A673 (cell line): Measurements from ENCODE around the gene ZNF35. TPM values are rescaled to one million over a fixed set of nuclear protein-coding genes. Genes with fewer than 3 reads are reported as not detected.

Experiments
- BruUV-seq: library from RNA; stranded (reverse); fragments of 400-500 nt; replicated peaks from 2 replicates; lab custom pipeline; 2021; lab: Mats Ljungman, UMichigan
- CTCF ChIA-PET: fragments of 300-600 bp; sonication (Branson Sonifier 250); formaldehyde crosslinking; loops from one replicate; lab custom pipeline; 2022; ENCODE audit warnings: antibody characterized with exemption; lab: Charles Lee
- POLR2A ChIA-PET: fragments of 300-600 bp; sonication (Branson Sonifier 250); formaldehyde crosslinking; loops from one replicate; lab custom pipeline; 2022; ENCODE audit warnings: antibody characterized with exemption; ENCODE audit not compliant: low non-redundant PET; lab: Charles Lee
- DNase-seq: peaks from one replicate; pipeline ENCODE4 v3.0.0-alpha.2; 2015; ENCODE audit warnings: low spot score
- H3K27ac ChIP-seq: fragments of 200-600 bp; sonication (generic); 2 replicates; pipeline ENCODE4 v1.5.1; 2016; ENCODE audit warnings: mixed run types, low read depth, mild to moderate bottlenecking, mixed read lengths, antibody characterized with exemption, low read length; ENCODE audit not compliant: poor library complexity, severe bottlenecking
- H3K27me3 ChIP-seq: fragments of 200-600 bp; sonication (generic); replicated peaks from 2 replicates; pipeline ENCODE4 v1.6.1; 2017; ENCODE audit warnings: mixed run types, low read depth, mild to moderate bottlenecking, mixed read lengths, antibody characterized with exemption, low read length; ENCODE audit not compliant: insufficient read depth, poor library complexity
- H3K36me3 ChIP-seq: fragments of 200-600 bp; sonication (generic); 2 replicates; pipeline ENCODE4 v1.6.1; 2016; ENCODE audit warnings: mixed run types, mild to moderate bottlenecking, mixed read lengths, antibody characterized with exemption, low read length; ENCODE audit not compliant: insufficient read depth, poor library complexity, severe bottlenecking
- H3K4me1 ChIP-seq: fragments of 200-600 bp; sonication (generic); 2 replicates; pipeline ENCODE4 v1.6.1; 2017; ENCODE audit warnings: mixed run types, mild to moderate bottlenecking, mixed read lengths, antibody characterized with exemption, low read length; ENCODE audit not compliant: insufficient read depth, poor library complexity, severe bottlenecking
- H3K4me3 ChIP-seq: fragments of 200-600 bp; sonication (generic); 2 replicates; pipeline ENCODE4 v1.5.1; 2016; ENCODE audit warnings: low read depth, mixed run types, mild to moderate bottlenecking, mixed read lengths, low read length; ENCODE audit not compliant: poor library complexity, severe bottlenecking
- H3K9me3 ChIP-seq: fragments of 200-600 bp; sonication (generic); 2 replicates; pipeline ENCODE4 v1.6.1; 2016; ENCODE audit warnings: mixed run types, low read depth, mild to moderate bottlenecking, mixed read lengths, antibody characterized with exemption, low read length; ENCODE audit not compliant: poor library complexity, severe bottlenecking
- CTCF ChIP-seq: fragments of 300-800, 200-600 bp; sonication (generic); conservative IDR thresholded peaks from 2 replicates; pipeline ENCODE4 v1.5.1; 2017; ENCODE audit warnings: low read depth, mild to moderate bottlenecking, antibody characterized with exemption, low read length, moderate library complexity, mixed read lengths
- EZH2 ChIP-seq: fragments of 200-600 bp; sonication (generic); IDR thresholded peaks from 2 replicates; pipeline ENCODE4 v1.6.1; 2017; ENCODE audit warnings: borderline replicate concordance, low read depth, mild to moderate bottlenecking, mixed read lengths, antibody characterized with exemption, low read length; ENCODE audit not compliant: poor library complexity, severe bottlenecking
- intact Hi-C: fragments of 100-400 bp; cut with micrococcal nuclease; formaldehyde crosslinking; loops from one replicate; pipeline ENCODE4 v1.10.0; 2022; ENCODE audit not compliant: unreplicated experiment
- total RNA-seq: library from RNA; stranded (reverse); gene quantifications from 2 replicates; pipeline ENCODE4 v1.2.3, GENCODE V29; 2021

ZNF35 gene
- total RNA-seq, 1 experiment from 2014 or later: 11.3 TPM

- no peak overlapping the region for H3K4me3 ChIP-seq
- intact Hi-C loops: no loop called here
- H3K27me3 ChIP-seq: no peaks in the 10 kb centered on the region
- no peaks in the 10 kb centered on the region for H3K4me1 ChIP-seq
- no peak for TF ChIP-seq CTCF
- TF ChIP-seq EZH2: no peak
- no peak for DNase-seq
- CTCF ChIA-PET: no interaction called here
- no peak overlapping the region for H3K27ac ChIP-seq
- BruUV-seq: no TSS peak
- no peaks in the 10 kb centered on the region for H3K9me3 ChIP-seq
- no peaks in the 10 kb centered on the region for H3K36me3 ChIP-seq
- POLR2A ChIA-PET: no interaction called here
Measured at GRCh38 chr3:44687898-44688297, 39.4 kb downstream of the ZNF35 start.

Other genes starting within 250 kb of the ZNF35 start
- gene ZNF445, start 171.1 kb upstream of the ZNF35 start, total RNA-seq: 17.6 and 18.6 TPM in 2 replicates
- gene ZKSCAN7, start 93.5 kb upstream of the ZNF35 start, total RNA-seq: 3.0 and 3.2 TPM in 2 replicates
- gene ZNF660, start 63.8 kb upstream of the ZNF35 start, total RNA-seq: 4.1 and 5.8 TPM in 2 replicates
- 14.0 and 14.3 TPM in 2 replicates for gene ZNF197, start 23.7 kb upstream of the ZNF35 start, total RNA-seq
- 1.6 and 2.2 TPM in 2 replicates for gene ZNF502, start 63.9 kb downstream of the ZNF35 start, total RNA-seq
- gene ZNF501, start 80.9 kb downstream of the ZNF35 start, total RNA-seq: 2.8 and 4.2 TPM in 2 replicates
- 24.3 and 24.6 TPM in 2 replicates for gene KIAA1143, start 112.9 kb downstream of the ZNF35 start, total RNA-seq
- 21.9 and 25.7 TPM in 2 replicates for gene KIF15, start 113.1 kb downstream of the ZNF35 start, total RNA-seq
- gene TMEM42, start 213.2 kb downstream of the ZNF35 start, total RNA-seq: 6.5 and 8.8 TPM in 2 replicates
- 0.09 TPM in 1 of 2 replicates, not detected in the other for gene TGM4, start 225.9 kb downstream of the ZNF35 start, total RNA-seq